ENCODE measurements around the gene VOPP1. TPM values are rescaled to one million over a fixed set of nuclear protein-coding genes. Genes with fewer than 3 reads are reported as not detected.

VOPP1 gene
- total RNA-seq, 2 donors from 2014 or later = 58.0 to 70.9 TPM

GRCh38 chr7:55554038-55554437 lies 18.3 kb downstream of the VOPP1 start:
- peaks cover 80% of the 10 kb centered on the region for H3K4me1 Mint-ChIP-seq
- ATAC-seq (replicated peaks) = no peak
- no peaks in the 10 kb centered on the region for H3K27me3 Mint-ChIP-seq
- H3K27ac Mint-ChIP-seq = peak overlapping the region; percentile 91
- H3K9me3 Mint-ChIP-seq = no peaks in the 10 kb centered on the region
- H3K4me3 Mint-ChIP-seq = peak overlapping the region; percentile 75
- peaks cover 34% of the 10 kb centered on the region for H3K36me3 Mint-ChIP-seq (ENCODE audit: low read depth)

- no peak overlapping the region for H3K27ac Mint-ChIP-seq
- no peak for ATAC-seq (replicated peaks)
- peaks cover 34% of the 10 kb centered on the region for H3K36me3 Mint-ChIP-seq (ENCODE audit: low read depth)
- no peaks in the 10 kb centered on the region for H3K27me3 Mint-ChIP-seq
- no peaks in the 10 kb centered on the region for H3K9me3 Mint-ChIP-seq
- peaks cover 81% of the 10 kb centered on the region for H3K4me1 Mint-ChIP-seq
- H3K4me3 Mint-ChIP-seq = peak overlapping the region; percentile 12
Observed at GRCh38 chr7:55553024-55553345, 19.3 kb downstream of the VOPP1 start.

- peak; percentile 42 for ATAC-seq (replicated peaks)
- Mint-ChIP-seq H3K27ac (no peak overlapping the region), H3K27me3 (no peaks in the 10 kb centered on the region), H3K36me3 (ENCODE audit: low read depth) (peaks cover 34% of the 10 kb centered on the region), H3K4me3 (peak overlapping the region; percentile 12), H3K4me1 (peaks cover 80% of the 10 kb centered on the region), H3K9me3 (no peaks in the 10 kb centered on the region)
Observed at GRCh38 chr7:55552320-55553023, 19.8 kb downstream of the VOPP1 start.

- Mint-ChIP-seq H3K36me3 (ENCODE audit: low read depth) (peaks cover 23% of the 10 kb centered on the region), H3K27me3 (no peaks in the 10 kb centered on the region), H3K4me3 (no peak overlapping the region)
Observed at GRCh38 chr7:55550841-55551537, 21.3 kb downstream of the VOPP1 start.

GRCh38 chr7:55550010-55550663 lies 22.2 kb downstream of the VOPP1 start:
- H3K4me3 Mint-ChIP-seq = no peak overlapping the region
- H3K27me3 Mint-ChIP-seq = no peaks in the 10 kb centered on the region
- H3K9me3 Mint-ChIP-seq = no peaks in the 10 kb centered on the region
- H3K4me1 Mint-ChIP-seq = peaks cover 68% of the 10 kb centered on the region
- H3K27ac Mint-ChIP-seq = no peak overlapping the region
- no peak for ATAC-seq (replicated peaks)
- H3K36me3 Mint-ChIP-seq (ENCODE audit: low read depth) = peaks cover 15% of the 10 kb centered on the region

More at GRCh38 chr7:55550841-55551537, 21.3 kb downstream of the VOPP1 start:
- no peaks in the 10 kb centered on the region for H3K9me3 Mint-ChIP-seq
- peaks cover 75% of the 10 kb centered on the region for H3K4me1 Mint-ChIP-seq
- no peak overlapping the region for H3K27ac Mint-ChIP-seq
- ATAC-seq (replicated peaks) = no peak

GRCh38 chr7:55549457-55549856 lies 22.8 kb downstream of the VOPP1 start:
- no peaks in the 10 kb centered on the region for H3K27me3 Mint-ChIP-seq
- no peak overlapping the region for H3K4me3 Mint-ChIP-seq
- H3K4me1 Mint-ChIP-seq = peaks cover 67% of the 10 kb centered on the region
- no peaks in the 10 kb centered on the region for H3K9me3 Mint-ChIP-seq
- H3K27ac Mint-ChIP-seq = no peak overlapping the region
- ATAC-seq (replicated peaks) = no peak
- peaks cover 11% of the 10 kb centered on the region for H3K36me3 Mint-ChIP-seq (ENCODE audit: low read depth)

GRCh38 chr7:55548295-55548731 lies 24.0 kb downstream of the VOPP1 start:
- Mint-ChIP-seq H3K27ac (peak overlapping the region; percentile 0), H3K9me3 (no peaks in the 10 kb centered on the region), H3K36me3 (ENCODE audit: low read depth) (peaks cover 14% of the 10 kb centered on the region), H3K4me1 (peaks cover 63% of the 10 kb centered on the region), H3K27me3 (no peaks in the 10 kb centered on the region), H3K4me3 (peak overlapping the region; percentile 13)
- ATAC-seq (replicated peaks) = no peak

- peaks cover 19% of the 10 kb centered on the region for H3K36me3 Mint-ChIP-seq (ENCODE audit: low read depth)
- peak overlapping the region; percentile 13 for H3K4me3 Mint-ChIP-seq
- no peaks in the 10 kb centered on the region for H3K9me3 Mint-ChIP-seq
- no peaks in the 10 kb centered on the region for H3K27me3 Mint-ChIP-seq
- H3K27ac Mint-ChIP-seq = no peak overlapping the region
- peaks cover 60% of the 10 kb centered on the region for H3K4me1 Mint-ChIP-seq
- peak; percentile 99 for ATAC-seq (replicated peaks)
Observed at GRCh38 chr7:55546814-55547213, 25.5 kb downstream of the VOPP1 start.

DNA sequence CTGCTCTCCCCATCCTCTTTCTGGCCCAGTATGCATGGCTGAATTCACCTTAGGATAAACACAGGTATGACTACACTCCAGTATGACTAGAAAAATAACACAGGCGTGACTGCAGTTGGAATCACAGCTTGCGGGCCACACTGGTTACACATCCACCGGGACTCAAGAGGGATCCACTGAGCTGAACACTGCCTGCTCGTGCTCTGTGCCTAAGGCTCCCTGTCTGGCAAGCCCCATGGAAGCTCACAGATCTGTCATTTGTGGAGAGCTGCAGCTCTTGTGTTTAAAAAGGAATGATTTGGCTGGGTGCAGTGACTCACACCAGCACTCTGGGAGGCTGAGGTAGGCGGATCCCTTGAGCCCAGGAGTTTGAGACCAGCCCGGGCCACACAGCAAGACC lies 26.8 kb downstream of the VOPP1 start:
- Mint-ChIP-seq H3K4me3 (no peak overlapping the region), H3K27me3 (no peaks in the 10 kb centered on the region), H3K27ac (no peak overlapping the region), H3K4me1 (peaks cover 54% of the 10 kb centered on the region), H3K36me3 (ENCODE audit: low read depth) (peaks cover 23% of the 10 kb centered on the region), H3K9me3 (no peaks in the 10 kb centered on the region)
- ATAC-seq (replicated peaks) = no peak

DNA sequence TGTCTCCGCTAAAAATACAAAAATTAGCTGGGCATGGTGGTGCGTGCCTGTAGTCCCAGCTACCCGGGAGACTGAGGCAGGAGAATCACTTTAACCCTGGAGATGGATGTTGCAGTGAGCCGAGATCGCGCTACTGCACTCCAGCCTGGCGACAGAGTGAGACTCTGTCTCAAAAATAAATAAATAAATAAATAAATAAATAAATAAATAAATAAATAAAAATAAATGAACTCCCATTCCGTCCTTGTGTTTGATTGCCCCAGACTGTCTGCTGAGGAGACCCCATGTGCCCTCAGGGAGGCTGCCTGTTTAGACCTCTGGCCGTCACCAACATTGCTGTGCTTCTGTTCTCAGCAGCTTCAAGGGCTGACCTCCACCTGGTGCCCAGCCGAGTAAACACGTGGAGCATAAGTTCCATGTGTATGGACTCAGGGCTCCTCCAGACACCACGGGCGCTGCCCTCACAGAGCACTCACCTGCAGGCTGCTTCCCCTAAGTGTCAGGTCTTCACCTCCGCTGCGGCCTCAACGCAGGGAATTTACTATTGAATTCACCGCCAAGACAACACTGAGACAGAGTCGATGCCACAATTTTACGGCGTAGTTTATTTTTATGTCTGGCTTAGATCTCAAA lies 32.0 kb downstream of the VOPP1 start:
- Mint-ChIP-seq H3K9me3 (no peaks in the 10 kb centered on the region), H3K36me3 (ENCODE audit: low read depth) (peaks cover 42% of the 10 kb centered on the region), H3K4me3 (no peak overlapping the region), H3K4me1 (peaks cover 53% of the 10 kb centered on the region), H3K27me3 (no peaks in the 10 kb centered on the region), H3K27ac (no peak overlapping the region)
- no peak for ATAC-seq (replicated peaks)

DNA sequence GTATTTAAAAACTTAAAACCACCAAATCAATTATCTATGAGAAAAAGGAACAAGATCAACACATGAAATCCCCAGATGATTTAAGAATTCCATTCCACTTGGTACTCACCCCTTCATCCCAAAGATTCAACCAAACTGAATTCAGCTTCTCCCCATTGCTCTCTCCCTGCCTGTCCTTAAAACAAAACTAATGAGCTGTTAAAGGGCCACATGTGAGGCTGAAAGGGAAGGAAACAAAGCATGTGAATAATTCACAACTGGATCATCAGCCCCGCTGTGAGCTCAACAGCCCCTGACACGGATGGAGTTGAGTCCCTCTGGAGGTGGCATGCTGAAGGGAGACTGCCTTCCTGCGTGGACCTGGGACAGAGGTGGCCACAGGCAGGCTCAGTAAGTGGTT lies 32.9 kb downstream of the VOPP1 start:
- Mint-ChIP-seq H3K4me3 (no peak overlapping the region), H3K4me1 (peaks cover 56% of the 10 kb centered on the region), H3K27ac (no peak overlapping the region), H3K36me3 (ENCODE audit: low read depth) (peaks cover 40% of the 10 kb centered on the region), H3K9me3 (no peaks in the 10 kb centered on the region), H3K27me3 (no peaks in the 10 kb centered on the region)
- ATAC-seq (replicated peaks) = no peak

GRCh38 chr7:55538538-55538937 lies 33.8 kb downstream of the VOPP1 start:
- Mint-ChIP-seq H3K9me3 (no peaks in the 10 kb centered on the region), H3K4me3 (peak overlapping the region; percentile 80), H3K4me1 (peaks cover 58% of the 10 kb centered on the region), H3K27me3 (no peaks in the 10 kb centered on the region), H3K27ac (peak overlapping the region; percentile 91), H3K36me3 (ENCODE audit: low read depth) (peaks cover 40% of the 10 kb centered on the region)
- no peak for ATAC-seq (replicated peaks)

DNA sequence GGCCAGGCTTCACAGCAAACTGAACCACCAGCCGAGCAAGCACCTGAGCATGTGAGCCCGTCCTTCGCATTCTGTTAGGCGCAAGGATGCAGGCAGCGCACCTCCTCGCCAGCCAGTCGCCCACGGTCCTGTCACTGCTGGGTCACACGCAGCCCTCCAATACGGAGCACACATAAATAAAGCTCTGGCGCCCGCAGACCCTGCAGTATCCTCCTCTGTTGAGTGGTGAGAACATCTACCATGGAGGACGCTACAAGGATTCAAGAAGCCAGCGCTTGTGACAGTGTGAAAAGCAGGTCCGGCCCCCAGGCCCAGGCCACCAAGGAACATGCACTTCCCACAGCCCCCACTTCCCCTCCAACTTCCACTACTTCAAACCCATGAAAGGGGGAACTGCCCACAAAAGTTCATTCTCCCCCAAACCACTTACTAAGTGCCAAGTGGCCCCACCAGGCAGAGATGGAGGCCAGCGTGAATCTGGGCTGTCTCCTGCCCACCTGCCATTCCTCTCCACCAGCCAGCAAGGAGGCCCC lies 34.8 kb downstream of the VOPP1 start:
- H3K36me3 Mint-ChIP-seq (ENCODE audit: low read depth) = peaks cover 43% of the 10 kb centered on the region
- peak overlapping the region; percentile 91 for H3K27ac Mint-ChIP-seq

More for the DNA sequence above, 34.8 kb downstream of the VOPP1 start:
- peak overlapping the region; percentile 80 for H3K4me3 Mint-ChIP-seq
- H3K9me3 Mint-ChIP-seq = no peaks in the 10 kb centered on the region
- H3K4me1 Mint-ChIP-seq = peaks cover 68% of the 10 kb centered on the region
- H3K27me3 Mint-ChIP-seq = no peaks in the 10 kb centered on the region
- ATAC-seq (replicated peaks) = no peak

All from activated T-helper 17 cell treated with anti-CD3 and anti-CD28 coated beads, Interleukin-2, amount 50 U/mL, for 72 hours (primary cell).